GM13976 (cell line): Measurements from ENCODE around the gene BMERB1.

ENCODE experiments used
- DNase-seq: peaks from one replicate; pipeline ENCODE4 v3.0.0; 2012; ENCODE audit warnings: low spot score
- in situ Hi-C: fragments of 300-500 bp; cut with MboI; formaldehyde crosslinking; loops from one replicate; pipeline ENCODE4 v1.12.0; 2022; ENCODE audit warnings: low sequenced_read_pairs, mixed read lengths, inconsistent platforms; ENCODE audit not compliant: unreplicated experiment
- TF ChIP-seq, protein P1 (sequence below): IDR thresholded peaks from 2 replicates; pipeline ENCODE4 v1.5.1; 2012; ENCODE audit warnings: borderline replicate concordance, mild to moderate bottlenecking; ENCODE audit not compliant: insufficient read depth; ENCODE audit errors: extremely low read depth, missing control alignments, control extremely low read depth

BMERB1 gene

DNA sequence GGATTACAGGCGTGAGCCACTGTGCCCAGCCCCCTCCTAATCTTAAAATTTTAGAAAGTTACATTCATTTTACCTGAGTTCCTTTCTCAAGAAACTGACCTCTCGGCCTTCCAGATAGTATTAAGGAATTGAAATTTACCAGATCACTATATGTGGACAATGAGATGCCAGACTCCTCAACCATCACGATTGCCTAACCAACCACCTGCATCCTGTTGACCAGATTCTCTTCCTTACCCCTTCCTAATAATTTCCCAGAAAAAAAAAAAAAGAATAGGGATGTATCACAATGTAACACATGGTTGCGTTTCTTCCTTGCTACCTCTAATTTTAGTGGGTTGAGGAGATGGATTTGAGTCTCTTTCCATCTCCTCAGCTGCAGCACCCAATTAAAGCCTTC lies 72.1 kb downstream of the BMERB1 start:
- DNase-seq, result no peak
- TF ChIP-seq, protein P1, sequence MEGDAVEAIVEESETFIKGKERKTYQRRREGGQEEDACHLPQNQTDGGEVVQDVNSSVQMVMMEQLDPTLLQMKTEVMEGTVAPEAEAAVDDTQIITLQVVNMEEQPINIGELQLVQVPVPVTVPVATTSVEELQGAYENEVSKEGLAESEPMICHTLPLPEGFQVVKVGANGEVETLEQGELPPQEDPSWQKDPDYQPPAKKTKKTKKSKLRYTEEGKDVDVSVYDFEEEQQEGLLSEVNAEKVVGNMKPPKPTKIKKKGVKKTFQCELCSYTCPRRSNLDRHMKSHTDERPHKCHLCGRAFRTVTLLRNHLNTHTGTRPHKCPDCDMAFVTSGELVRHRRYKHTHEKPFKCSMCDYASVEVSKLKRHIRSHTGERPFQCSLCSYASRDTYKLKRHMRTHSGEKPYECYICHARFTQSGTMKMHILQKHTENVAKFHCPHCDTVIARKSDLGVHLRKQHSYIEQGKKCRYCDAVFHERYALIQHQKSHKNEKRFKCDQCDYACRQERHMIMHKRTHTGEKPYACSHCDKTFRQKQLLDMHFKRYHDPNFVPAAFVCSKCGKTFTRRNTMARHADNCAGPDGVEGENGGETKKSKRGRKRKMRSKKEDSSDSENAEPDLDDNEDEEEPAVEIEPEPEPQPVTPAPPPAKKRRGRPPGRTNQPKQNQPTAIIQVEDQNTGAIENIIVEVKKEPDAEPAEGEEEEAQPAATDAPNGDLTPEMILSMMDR, result no peak
- in situ Hi-C loops, result no loop called here

DNA sequence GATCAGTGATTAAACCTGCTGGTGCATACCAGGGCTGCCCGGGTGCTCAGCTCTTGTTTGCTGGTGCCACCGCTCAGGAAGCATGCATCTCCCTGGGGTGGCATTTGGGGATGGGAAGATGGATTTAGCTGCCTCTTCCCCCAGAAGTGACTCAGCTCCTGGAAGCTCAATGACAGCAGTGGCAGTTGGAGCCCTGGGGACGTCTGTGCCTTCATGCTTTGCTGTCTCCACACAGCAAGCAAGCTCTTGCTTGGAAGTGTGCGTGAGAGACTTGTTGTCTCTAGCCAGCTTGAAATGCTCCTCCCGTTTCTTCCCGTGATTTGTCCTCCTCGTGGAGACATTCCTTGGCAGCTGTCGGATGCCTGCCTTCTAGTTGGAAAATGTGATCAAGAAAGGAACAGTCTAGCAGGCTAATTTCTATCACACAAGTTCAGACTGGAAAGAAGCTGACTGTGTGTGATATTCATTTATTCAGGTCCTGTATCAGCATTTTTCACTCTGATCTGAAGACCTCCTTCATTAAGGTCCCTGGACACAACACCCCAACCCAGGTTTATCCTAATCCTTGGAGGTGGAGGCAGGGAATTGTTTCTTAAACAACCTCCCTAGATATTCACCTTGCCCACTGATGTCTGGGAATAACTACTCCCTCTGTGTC lies 73.0 kb downstream of the BMERB1 start:
- TF ChIP-seq, protein P1, result no peak
- no peak for DNase-seq
- in situ Hi-C loops, result no loop called here

DNA sequence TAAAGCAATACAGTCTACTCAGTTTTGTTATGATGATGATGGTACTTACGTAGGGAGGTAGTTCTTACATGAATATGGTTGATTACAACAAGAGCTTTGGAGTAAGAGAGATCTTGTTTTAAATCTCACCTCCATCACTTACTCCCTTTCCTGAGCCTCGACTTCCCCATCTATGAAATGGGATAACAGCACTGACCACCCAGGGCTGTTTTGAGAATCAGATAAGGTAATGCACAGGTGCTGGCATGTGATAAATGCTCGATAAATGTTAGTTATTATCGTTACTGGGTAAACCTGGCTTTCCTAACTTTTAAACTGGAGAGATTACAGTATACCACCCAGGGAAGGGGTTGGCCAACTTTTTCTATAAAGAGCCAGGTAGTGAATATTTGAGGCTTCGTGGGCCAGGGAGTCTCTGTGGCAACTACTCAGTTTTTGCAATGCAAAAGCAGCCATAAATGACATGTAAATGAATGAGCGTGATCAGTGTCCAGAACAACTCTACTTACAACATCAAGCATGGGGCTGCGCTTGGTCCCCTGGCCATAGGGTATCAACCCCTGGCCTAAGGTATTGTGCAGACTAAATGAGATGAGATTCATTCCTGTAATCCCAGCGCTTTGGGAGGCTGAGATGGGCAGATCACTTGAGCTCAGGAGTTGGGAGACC lies 73.7 kb downstream of the BMERB1 start:
- DNase-seq, result no peak
- in situ Hi-C loops, result no loop called here
- TF ChIP-seq, protein P1, result no peak

DNA sequence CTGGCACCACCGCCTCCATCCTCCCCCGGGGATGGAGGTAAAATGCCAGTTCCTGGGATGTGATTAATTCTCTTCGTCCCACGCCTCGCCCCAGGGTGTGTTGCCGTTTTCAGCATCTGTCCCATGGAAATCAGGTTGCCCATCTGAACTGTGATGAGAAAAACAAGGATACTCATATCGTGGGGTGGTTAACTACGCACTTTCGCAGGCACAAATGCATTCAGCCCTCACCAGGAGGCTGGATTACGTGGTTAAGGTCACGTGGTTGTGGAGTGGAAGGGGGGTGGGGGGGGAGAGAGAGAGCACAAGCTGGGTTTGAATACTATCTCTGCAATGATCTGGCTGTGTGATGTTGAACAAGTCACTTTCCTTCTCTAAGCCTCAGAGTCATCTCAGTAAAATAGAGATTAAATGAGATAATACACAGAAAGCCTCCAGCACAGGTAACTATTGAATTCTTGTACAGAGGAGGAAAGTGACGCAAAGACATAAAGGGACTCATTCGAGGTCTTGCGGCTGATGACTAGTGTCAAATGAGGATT lies 74.7 kb downstream of the BMERB1 start:
- in situ Hi-C loops, result no loop called here
- TF ChIP-seq, protein P1, result no peak
- DNase-seq, result no peak

DNA sequence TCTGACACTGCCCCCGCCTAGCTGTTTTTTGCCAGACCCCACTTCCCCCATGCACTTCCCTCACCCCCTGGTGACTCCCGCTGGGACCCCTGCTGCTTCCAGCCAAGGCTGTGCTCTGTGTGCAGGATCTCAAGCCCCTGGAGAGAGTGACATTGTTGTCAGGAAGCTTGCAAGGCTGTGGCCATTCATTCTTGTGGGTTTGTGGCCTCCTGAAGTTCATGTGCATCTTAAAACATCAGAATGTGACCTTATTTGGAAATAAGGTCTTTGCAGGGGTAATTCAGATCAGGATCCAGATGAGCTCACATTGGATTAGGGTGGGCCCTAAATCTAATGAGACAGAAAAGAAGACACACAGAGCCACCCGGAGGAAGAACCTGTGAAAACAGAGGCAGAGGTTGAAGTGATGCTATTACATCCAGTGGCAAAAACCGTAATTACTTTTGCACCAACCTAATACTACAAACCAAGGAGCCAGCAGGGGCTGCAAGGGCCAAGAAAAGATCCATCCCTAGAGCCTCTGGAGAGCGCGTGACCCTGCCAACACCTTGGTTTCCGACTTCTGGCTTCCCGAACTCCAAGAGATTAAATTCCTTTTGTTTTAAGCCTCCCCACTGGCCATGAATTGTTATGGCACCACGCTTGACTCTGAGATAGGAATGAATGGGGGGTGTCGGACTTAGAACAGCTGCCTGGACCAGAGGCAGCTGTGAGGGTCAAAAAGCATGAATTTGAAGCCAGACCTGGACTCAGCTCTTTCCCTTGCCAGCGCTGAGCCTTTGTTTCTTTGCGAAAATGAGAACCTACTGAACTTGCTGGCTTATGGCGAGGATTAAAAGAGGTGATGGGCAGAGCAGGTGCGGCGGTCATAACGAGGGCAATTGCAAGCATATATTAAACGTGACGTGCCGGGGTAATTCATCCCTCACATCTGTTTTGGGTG lies 75.5 kb downstream of the BMERB1 start:
- in situ Hi-C loops, result no loop called here
- TF ChIP-seq, protein P1, result no peak
- no peak for DNase-seq

DNA sequence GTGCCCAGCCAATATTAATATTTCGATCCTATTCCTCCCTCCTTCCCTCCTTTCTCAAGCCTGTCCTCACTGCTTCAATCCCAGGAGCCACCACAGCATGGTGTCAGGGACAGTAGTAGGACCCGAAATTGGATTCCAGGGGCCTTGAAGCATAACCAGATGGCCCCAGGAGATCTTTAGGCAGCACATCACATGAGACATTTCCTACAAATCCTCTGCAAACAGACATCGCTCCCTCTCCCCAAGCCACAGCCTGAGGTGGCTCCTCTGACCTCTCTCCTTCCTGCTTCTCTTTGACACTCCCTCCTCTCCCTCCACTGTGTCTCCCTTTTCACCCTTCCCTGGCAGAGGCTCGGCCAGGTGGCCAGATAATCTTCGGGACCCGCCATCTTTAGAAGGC lies 76.6 kb downstream of the BMERB1 start:
- TF ChIP-seq, protein P1, result no peak
- in situ Hi-C loops, result no loop called here
- no peak for DNase-seq
